GM23338 (cell line): ENCODE results near the gene NGB. TPM values are rescaled to one million over a fixed set of nuclear protein-coding genes. Genes with fewer than 3 reads are reported as not detected.

Experiments used
- ATAC-seq: fragments of 200-7000 bp; cut with Tn5 transposase; 3 replicates; pipeline ENCODE4 v1.9.1; 2020
- DNase-seq: peaks from one replicate; pipeline ENCODE4 v3.0.0-alpha.2; 2015; ENCODE audit warnings: low spot score
- H2AFZ ChIP-seq: fragments of 200-600 bp; sonication (generic); 2 replicates; pipeline ENCODE4 v1.8.0; 2016; ENCODE audit warnings: antibody characterized with exemption, mild to moderate bottlenecking, moderate library complexity
- H3F3A ChIP-seq: fragments of 200-600 bp; sonication (generic); replicated peaks from 2 replicates; pipeline ENCODE4 v1.8.0; 2017; ENCODE audit warnings: antibody characterized with exemption, mixed run types, low read depth
- H3K27ac ChIP-seq: fragments of 200-600 bp; sonication (generic); 2 replicates; pipeline ENCODE4 v1.6.1; 2016; ENCODE audit warnings: low read depth
- H3K27me3 ChIP-seq: fragments of 200-600 bp; sonication (generic); 2 replicates; pipeline ENCODE4 v1.8.0; 2016; ENCODE audit warnings: mild to moderate bottlenecking, mixed run types, moderate library complexity; ENCODE audit not compliant: insufficient read depth
- H3K36me3 ChIP-seq: fragments of 200-600 bp; sonication (generic); 2 replicates; pipeline ENCODE4 v1.8.0; 2016; ENCODE audit warnings: mild to moderate bottlenecking; ENCODE audit not compliant: insufficient read depth
- H3K4me1 ChIP-seq: fragments of 200-600 bp; sonication (generic); 2 replicates; pipeline ENCODE4 v1.8.0; 2016; ENCODE audit warnings: mild to moderate bottlenecking, moderate library complexity; ENCODE audit not compliant: insufficient read depth
- H3K4me2 ChIP-seq: fragments of 200-600 bp; sonication (generic); 2 replicates; pipeline ENCODE4 v1.7.1; 2017; ENCODE audit warnings: mixed run types
- H3K4me3 ChIP-seq: fragments of 200-600 bp; sonication (generic); 2 replicates; pipeline ENCODE4 v1.6.1; 2016; ENCODE audit warnings: mixed run types
- H3K79me2 ChIP-seq: fragments of 200-600 bp; sonication (generic); replicated peaks from 2 replicates; pipeline ENCODE4 v1.8.0; 2017; ENCODE audit warnings: mild to moderate bottlenecking; ENCODE audit not compliant: insufficient read depth
- H3K9me2 ChIP-seq: fragments of 200-600 bp; sonication (generic); 2 replicates; pipeline ENCODE4 v1.8.0; 2017; ENCODE audit not compliant: insufficient read depth
- H4K20me1 ChIP-seq: fragments of 200-600 bp; sonication (generic); replicated peaks from 2 replicates; pipeline ENCODE4 v1.8.0; 2017; ENCODE audit warnings: mild to moderate bottlenecking; ENCODE audit not compliant: insufficient read depth
- H3K27ac Mint-ChIP-seq: 2 replicates; pipeline ENCODE4 v1.8.0; 2020; ENCODE audit warnings: inconsistent platforms, mild to moderate bottlenecking, moderate library complexity, mixed read lengths
- H3K27me3 Mint-ChIP-seq: 3 replicates; pipeline ENCODE4 v1.8.0; 2022; ENCODE audit warnings: low read depth, mild to moderate bottlenecking, moderate library complexity, mixed read lengths, inconsistent platforms; ENCODE audit not compliant: insufficient read depth, poor library complexity
- H3K36me3 Mint-ChIP-seq: 3 replicates; pipeline ENCODE4 v1.8.0; 2021; ENCODE audit warnings: low read depth, mild to moderate bottlenecking, inconsistent platforms, moderate library complexity, mixed read lengths
- H3K4me1 Mint-ChIP-seq: 3 replicates; pipeline ENCODE4 v1.8.0; 2020; ENCODE audit warnings: mild to moderate bottlenecking, inconsistent platforms, mixed read lengths
- H3K4me3 Mint-ChIP-seq: 3 replicates; pipeline ENCODE4 v1.8.0; 2021; ENCODE audit warnings: moderate library complexity, mild to moderate bottlenecking, inconsistent platforms, mixed read lengths
- H3K9me3 Mint-ChIP-seq: 3 replicates; pipeline ENCODE4 v1.8.0; 2020; ENCODE audit warnings: moderate library complexity, mild to moderate bottlenecking, inconsistent platforms, mixed read lengths
- CREB1 ChIP-seq: fragments of 250-450 bp; sonication (Bioruptor Pico); IDR thresholded peaks from 2 replicates; pipeline ENCODE4 v1.5.0; 2020; ENCODE audit warnings: low read depth, mild to moderate bottlenecking, moderate library complexity
- EZH2 ChIP-seq: fragments of 200-600 bp; sonication (generic); IDR thresholded peaks from one replicate; pipeline ENCODE4 v1.8.0; 2017; ENCODE audit warnings: antibody characterized with exemption, mild to moderate bottlenecking, low read depth; ENCODE audit not compliant: unreplicated experiment
- EZH2phosphoT487 ChIP-seq: fragments of 200-600 bp; sonication (generic); IDR thresholded peaks from one replicate; pipeline ENCODE4 v1.8.1; 2018; ENCODE audit warnings: antibody characterized with exemption; ENCODE audit not compliant: unreplicated experiment
- JUNB ChIP-seq: IDR thresholded peaks from one replicate; pipeline ENCODE4 v1.6.1; 2016; ENCODE audit warnings: antibody characterized with exemption; ENCODE audit not compliant: unreplicated experiment
- NANOG ChIP-seq: IDR thresholded peaks from 2 replicates; pipeline ENCODE4 v1.6.1; 2016; ENCODE audit warnings: antibody characterized with exemption, borderline replicate concordance
- POLR2AphosphoS5 ChIP-seq: IDR thresholded peaks from 2 replicates; pipeline ENCODE4 v1.6.1; 2016; ENCODE audit warnings: antibody characterized with exemption, low read depth
- STAT1 ChIP-seq: IDR thresholded peaks from one replicate; pipeline ENCODE4 v1.6.1; 2016; ENCODE audit warnings: antibody characterized with exemption; ENCODE audit not compliant: unreplicated experiment
- ZNF114 ChIP-seq: fragments of 250-450 bp; sonication (Bioruptor Pico); IDR thresholded peaks from 2 replicates; pipeline ENCODE4 v1.5.0; 2020; ENCODE audit warnings: mild to moderate bottlenecking, moderate library complexity
- ZNF331 ChIP-seq: fragments of 250-450 bp; sonication (Bioruptor Pico); IDR thresholded peaks from 2 replicates; pipeline ENCODE4 v1.5.0; 2020; ENCODE audit warnings: low read depth, mild to moderate bottlenecking, moderate library complexity
- ZNF462 ChIP-seq: fragments of 250-450 bp; sonication (Bioruptor Pico); IDR thresholded peaks from 2 replicates; pipeline ENCODE4 v1.5.0; 2020; ENCODE audit warnings: mild to moderate bottlenecking, moderate library complexity
- polyA plus RNA-seq: library from polyadenylated mRNA; unstranded; fragments of >200 nt; fragmentation: Nextera tagmentation; extraction: Ambion mirVana; gene quantifications from 2 replicates; pipeline ENCODE4 v1.2.1, GENCODE V29; 2016
- total RNA-seq: library from RNA; depleted of rRNA; stranded (reverse); fragments of >200 nt; shearing (Covaris generic); gene quantifications from 2 replicates; pipeline ENCODE4 v1.2.3, GENCODE V29; 2014
- TF ChIP-seq, protein P1 (sequence below), 2 experiments: fragments of 200-600 bp in 1 of 2; sonication (generic) in 1 of 2; conservative IDR thresholded peaks; 2 replicates each; pipeline versions ENCODE4 v1.5.1 to v1.6.1; 2016 to 2017; ENCODE audit warnings: antibody characterized with exemption in 2 of 2, low read depth in 2 of 2, mild to moderate bottlenecking in 2 of 2, moderate library complexity in 1 of 2
- TF ChIP-seq, protein P2 (sequence below): IDR thresholded peaks from 2 replicates; pipeline ENCODE4 v1.6.1; 2016; ENCODE audit warnings: antibody characterized with exemption
- TF ChIP-seq, protein P3 (sequence below): IDR thresholded peaks from one replicate; pipeline ENCODE4 v1.6.1; 2018; ENCODE audit warnings: antibody characterized with exemption; ENCODE audit not compliant: unreplicated experiment

Gene NGB
- total and polyA plus RNA-seq, 2 experiments from 2014 or later = 0.21 to 1.0 TPM

DNA sequence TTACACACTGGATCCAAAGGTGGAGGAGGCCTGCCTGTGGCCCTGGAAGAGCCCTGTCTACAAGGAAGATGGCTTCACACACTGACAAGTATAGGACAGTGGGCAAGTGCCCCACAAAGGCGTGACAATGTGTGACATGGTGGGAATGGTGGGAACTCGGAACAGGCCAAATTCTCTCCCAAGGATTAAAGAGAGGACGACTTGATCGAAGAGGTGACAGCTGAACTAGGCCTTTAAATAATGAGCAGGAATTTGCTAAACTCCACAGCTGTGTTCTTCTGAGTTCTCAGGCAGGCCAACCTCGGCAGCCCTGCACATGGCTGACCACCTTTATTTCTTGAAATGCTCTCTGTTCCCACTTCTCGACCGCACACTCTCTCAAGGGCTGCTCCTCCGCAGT lies 25.9 kb upstream of the NGB start (continued):
- no peak for TF ChIP-seq ZNF331
- TF ChIP-seq POLR2AphosphoS5 = no peak
- no peak for TF ChIP-seq EZH2
- TF ChIP-seq EZH2phosphoT487 = no peak
- no peak for TF ChIP-seq JUNB
- TF ChIP-seq NANOG = no peak
- TF ChIP-seq STAT1 = no peak

DNA sequence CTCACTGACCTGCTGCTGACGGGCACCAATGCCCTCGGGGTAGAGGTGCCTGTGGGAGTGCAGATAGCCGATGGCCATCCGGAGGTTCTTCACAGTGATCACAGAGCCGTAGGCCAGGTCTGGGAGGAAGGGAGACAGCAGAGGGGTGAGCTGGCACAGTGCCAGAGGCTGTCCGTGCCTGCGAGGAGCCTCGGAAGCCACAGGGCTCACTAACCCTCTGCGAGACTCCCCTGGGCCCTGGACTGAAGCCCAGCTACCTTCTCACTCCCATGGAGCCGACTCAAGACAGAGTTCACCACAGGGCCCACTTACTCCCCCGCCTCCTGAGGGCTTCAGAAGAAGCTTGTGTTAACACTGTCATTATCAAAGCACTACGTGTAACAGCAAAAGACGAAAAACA lies 25.1 kb upstream of the NGB start:
- no peaks in the 10 kb centered on the region for H3K4me1 ChIP-seq

More for the DNA sequence above, 25.1 kb upstream of the NGB start:
- ATAC-seq (no peak), DNase-seq (no peak)
- no peaks in the 10 kb centered on the region for H3K27me3 Mint-ChIP-seq
- H3K4me1 Mint-ChIP-seq = peaks cover 10% of the 10 kb centered on the region
- no peaks in the 10 kb centered on the region for H4K20me1 ChIP-seq
- no peaks in the 10 kb centered on the region for H3K79me2 ChIP-seq
- peaks cover 7% of the 10 kb centered on the region for H3K36me3 ChIP-seq
- H3K4me3 ChIP-seq = no peak overlapping the region
- no peaks in the 10 kb centered on the region for H3F3A ChIP-seq
- H2AFZ ChIP-seq = no peak overlapping the region
- H3K27me3 ChIP-seq = no peaks in the 10 kb centered on the region
- no peaks in the 10 kb centered on the region; the same call in 2 of the 3 replicates for H3K9me3 Mint-ChIP-seq
- H3K27ac Mint-ChIP-seq = no peak overlapping the region
- H3K4me3 Mint-ChIP-seq = no peak overlapping the region
- H3K4me2 ChIP-seq = no peak overlapping the region
- no peak for TF ChIP-seq EZH2
- no peak for TF ChIP-seq STAT1
- TF ChIP-seq POLR2AphosphoS5 = no peak
- TF ChIP-seq JUNB = no peak
- no peak for TF ChIP-seq NANOG
- TF ChIP-seq ZNF331 = no peak
- TF ChIP-seq, protein P1, sequence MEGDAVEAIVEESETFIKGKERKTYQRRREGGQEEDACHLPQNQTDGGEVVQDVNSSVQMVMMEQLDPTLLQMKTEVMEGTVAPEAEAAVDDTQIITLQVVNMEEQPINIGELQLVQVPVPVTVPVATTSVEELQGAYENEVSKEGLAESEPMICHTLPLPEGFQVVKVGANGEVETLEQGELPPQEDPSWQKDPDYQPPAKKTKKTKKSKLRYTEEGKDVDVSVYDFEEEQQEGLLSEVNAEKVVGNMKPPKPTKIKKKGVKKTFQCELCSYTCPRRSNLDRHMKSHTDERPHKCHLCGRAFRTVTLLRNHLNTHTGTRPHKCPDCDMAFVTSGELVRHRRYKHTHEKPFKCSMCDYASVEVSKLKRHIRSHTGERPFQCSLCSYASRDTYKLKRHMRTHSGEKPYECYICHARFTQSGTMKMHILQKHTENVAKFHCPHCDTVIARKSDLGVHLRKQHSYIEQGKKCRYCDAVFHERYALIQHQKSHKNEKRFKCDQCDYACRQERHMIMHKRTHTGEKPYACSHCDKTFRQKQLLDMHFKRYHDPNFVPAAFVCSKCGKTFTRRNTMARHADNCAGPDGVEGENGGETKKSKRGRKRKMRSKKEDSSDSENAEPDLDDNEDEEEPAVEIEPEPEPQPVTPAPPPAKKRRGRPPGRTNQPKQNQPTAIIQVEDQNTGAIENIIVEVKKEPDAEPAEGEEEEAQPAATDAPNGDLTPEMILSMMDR (conservative IDR thresholded peaks at IDR 0.05; ENCODE audit: low read depth in 2 of 2) = no peak
- no peak for TF ChIP-seq EZH2phosphoT487
- TF ChIP-seq, protein P2, sequence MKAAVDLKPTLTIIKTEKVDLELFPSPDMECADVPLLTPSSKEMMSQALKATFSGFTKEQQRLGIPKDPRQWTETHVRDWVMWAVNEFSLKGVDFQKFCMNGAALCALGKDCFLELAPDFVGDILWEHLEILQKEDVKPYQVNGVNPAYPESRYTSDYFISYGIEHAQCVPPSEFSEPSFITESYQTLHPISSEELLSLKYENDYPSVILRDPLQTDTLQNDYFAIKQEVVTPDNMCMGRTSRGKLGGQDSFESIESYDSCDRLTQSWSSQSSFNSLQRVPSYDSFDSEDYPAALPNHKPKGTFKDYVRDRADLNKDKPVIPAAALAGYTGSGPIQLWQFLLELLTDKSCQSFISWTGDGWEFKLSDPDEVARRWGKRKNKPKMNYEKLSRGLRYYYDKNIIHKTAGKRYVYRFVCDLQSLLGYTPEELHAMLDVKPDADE = no peak
- TF ChIP-seq ZNF462 = no peak
- TF ChIP-seq ZNF114 (CRISPR knock-in tag) = no peak
- TF ChIP-seq, protein P3, sequence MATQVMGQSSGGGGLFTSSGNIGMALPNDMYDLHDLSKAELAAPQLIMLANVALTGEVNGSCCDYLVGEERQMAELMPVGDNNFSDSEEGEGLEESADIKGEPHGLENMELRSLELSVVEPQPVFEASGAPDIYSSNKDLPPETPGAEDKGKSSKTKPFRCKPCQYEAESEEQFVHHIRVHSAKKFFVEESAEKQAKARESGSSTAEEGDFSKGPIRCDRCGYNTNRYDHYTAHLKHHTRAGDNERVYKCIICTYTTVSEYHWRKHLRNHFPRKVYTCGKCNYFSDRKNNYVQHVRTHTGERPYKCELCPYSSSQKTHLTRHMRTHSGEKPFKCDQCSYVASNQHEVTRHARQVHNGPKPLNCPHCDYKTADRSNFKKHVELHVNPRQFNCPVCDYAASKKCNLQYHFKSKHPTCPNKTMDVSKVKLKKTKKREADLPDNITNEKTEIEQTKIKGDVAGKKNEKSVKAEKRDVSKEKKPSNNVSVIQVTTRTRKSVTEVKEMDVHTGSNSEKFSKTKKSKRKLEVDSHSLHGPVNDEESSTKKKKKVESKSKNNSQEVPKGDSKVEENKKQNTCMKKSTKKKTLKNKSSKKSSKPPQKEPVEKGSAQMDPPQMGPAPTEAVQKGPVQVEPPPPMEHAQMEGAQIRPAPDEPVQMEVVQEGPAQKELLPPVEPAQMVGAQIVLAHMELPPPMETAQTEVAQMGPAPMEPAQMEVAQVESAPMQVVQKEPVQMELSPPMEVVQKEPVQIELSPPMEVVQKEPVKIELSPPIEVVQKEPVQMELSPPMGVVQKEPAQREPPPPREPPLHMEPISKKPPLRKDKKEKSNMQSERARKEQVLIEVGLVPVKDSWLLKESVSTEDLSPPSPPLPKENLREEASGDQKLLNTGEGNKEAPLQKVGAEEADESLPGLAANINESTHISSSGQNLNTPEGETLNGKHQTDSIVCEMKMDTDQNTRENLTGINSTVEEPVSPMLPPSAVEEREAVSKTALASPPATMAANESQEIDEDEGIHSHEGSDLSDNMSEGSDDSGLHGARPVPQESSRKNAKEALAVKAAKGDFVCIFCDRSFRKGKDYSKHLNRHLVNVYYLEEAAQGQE = no peak
- TF ChIP-seq CREB1 (CRISPR knock-in tag) = no peak
- peaks cover 22% of the 10 kb centered on the region for H3K36me3 Mint-ChIP-seq
- no peak overlapping the region for H3K27ac ChIP-seq
- no peaks in the 10 kb centered on the region for H3K9me2 ChIP-seq
